HG03432 (cell line): ENCODE measurements around the gene DOK5.

Experiments
- ATAC-seq: cut with Tn5 transposase; IDR thresholded peaks from one replicate; pipeline ENCODE4 v1.9.1; 2021; ENCODE audit warnings: mild to moderate bottlenecking, moderate library complexity; ENCODE audit not compliant: unreplicated experiment

DOK5 gene

DNA sequence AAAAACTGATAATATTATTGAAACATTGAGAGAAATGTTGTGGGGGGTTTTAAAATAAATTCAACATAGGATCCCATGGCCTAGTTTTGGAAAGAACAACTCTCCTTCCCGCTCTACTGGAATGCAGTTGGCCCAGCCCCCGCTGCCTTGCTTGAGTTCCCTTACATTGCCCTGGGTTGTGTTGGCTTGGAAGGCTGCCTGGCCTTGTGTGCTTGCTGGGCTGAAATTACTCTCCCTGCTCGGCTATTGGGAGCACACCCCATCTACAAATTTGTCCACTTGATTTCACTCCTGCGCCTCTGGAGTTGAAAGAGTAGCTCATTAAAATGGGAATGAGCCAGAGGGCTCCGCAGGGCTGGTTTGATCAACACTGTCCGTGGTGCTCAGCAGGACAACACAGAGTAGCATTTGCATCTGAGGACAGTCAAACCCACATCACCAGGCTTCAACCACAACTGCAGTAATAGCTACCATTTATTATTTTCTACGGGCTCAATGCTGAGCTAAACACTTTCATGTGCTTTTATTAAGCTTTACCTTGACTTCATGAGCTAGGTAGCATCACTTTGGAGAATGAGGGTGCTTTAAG, 35.2 kb downstream of the DOK5 start:
- ATAC-seq, result no peak

DNA sequence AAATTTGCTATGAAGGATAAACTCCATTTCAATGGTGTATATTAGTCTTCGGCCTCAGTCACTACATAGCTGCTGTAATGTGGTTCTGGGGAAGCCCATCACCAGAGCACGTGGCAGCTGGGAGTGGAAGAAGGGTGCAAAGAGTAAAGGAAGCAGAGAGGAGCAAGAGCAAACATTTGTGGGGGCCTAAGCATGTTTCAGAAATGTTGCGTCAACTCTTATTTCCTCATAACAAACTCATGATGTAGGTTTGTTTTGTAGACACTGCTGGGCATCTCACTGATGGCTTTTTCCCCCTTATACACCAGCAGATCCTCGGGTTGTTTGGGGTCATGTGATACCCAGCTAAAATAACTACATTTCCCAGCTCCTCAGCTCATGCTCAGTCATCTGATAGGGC, 37.3 kb downstream of the DOK5 start:
- no peak for ATAC-seq

DNA sequence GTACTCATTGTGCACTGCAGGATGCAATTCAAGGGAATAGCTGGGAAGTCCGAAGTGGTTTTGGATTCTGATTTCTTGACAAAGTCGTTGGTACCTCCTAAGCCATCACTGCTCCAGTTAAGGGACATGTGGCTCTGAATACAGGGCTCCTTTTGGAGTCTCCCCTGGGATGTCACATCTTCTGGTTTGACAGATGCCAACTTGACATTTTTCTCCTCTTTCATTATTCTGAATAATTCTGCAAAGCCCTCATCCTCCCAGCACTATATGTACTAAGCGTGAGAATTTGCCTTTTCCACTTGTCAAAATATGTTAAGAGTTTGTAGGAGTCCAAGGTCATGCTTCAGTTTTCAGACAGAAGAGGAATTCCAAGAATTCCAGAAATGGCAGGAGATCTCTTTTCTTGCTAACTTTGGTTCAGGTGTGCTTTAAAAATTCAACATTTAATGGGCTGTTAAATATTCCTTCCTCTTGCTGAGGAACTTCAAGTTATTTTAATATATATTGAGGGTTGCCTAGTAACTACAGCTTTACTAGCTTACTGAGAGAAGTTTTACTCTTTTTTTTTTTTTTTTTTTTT, 38.7 kb downstream of the DOK5 start:
- no peak for ATAC-seq

DNA sequence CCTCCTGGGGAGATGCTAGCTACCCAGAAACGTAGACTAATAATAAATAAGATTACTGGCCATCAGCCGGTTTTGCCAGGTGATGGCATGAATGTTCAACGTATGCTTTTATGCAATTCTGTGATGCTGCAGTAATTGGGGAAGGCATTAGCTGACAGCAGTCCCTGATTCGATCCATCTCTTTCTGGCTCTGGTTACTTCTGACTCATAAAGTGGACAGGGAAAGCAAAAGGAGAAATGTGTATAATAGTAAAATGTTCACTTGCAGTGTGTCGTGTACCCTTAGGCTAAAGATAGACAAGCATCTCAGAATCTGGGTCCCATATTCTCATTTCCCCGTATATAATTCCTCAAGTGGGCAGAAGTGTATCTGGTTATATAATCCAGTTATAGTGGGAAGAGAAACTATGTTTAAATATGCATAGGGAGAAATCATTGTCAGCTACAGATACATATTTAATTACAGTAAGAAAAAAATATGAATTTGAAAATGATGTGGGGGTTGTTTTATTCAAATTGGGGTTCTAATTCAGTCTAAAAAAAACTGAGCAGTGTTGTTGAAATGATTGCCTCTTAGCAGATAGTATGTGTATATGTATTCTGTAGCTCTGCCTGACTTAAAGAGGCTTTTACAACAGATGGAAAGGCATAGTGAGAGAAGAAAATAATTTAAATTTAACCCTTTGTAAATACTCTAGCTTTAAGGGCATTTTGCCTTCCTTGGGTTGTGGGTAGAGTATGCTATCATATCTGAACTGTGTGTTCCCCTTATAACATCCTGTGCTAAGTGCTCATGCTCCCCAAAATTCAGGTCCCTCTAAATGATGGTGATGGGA, 40.6 kb downstream of the DOK5 start:
- no peak for ATAC-seq

DNA sequence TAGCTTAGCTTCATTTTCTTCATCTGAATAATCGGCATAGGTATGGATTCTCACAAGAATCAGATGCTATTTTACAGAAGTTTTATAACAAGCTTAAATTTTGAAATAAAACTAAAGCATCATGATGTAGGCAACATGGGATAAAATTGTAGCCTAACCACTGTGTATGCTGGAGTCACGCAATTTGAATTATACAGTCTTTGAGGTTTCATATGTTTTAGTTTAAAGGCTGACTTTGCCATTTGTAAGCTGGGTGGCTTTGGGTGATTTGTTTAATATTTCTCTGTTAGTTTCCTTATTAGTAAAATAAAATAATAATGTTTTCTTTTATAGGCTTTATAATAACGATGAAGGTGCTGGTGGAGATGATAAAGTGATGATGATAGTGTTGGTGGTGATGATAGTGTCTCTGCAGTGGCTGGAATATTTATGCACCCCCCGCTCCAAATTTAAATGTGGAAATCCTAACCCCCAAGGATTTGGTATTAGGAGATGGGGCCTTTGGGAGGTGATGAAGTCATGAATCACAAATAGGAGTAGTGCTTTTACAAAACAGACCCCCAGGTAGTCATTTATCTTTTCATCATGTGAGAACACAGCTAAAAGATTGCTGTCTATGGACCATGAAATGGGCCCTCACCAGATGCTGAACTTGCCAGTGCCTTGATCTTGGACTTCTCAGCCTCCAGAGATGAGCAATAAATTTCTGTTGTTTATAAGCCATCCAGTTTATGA, 42.0 kb downstream of the DOK5 start:
- ATAC-seq, result no peak

DNA sequence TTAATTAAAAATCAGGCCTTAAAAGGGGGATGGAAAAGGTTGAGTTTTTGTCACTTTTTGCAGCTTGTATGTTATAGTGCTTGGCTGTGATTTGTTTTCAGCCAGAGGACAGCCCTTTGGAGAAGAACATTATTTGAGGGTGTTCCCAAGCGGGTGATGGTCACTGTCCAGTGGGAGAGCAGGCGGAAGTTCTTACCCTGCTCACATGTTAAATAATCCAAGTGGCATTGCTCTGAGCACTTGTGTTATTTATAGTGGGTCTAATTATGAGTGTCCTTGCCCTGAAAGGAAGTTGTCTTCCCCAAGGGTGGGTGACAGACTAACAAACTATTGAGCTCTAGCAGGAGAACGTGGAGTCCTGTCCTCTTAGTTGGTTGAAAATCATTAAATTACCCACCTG, 49.5 kb downstream of the DOK5 start:
- ATAC-seq, result no peak

DNA sequence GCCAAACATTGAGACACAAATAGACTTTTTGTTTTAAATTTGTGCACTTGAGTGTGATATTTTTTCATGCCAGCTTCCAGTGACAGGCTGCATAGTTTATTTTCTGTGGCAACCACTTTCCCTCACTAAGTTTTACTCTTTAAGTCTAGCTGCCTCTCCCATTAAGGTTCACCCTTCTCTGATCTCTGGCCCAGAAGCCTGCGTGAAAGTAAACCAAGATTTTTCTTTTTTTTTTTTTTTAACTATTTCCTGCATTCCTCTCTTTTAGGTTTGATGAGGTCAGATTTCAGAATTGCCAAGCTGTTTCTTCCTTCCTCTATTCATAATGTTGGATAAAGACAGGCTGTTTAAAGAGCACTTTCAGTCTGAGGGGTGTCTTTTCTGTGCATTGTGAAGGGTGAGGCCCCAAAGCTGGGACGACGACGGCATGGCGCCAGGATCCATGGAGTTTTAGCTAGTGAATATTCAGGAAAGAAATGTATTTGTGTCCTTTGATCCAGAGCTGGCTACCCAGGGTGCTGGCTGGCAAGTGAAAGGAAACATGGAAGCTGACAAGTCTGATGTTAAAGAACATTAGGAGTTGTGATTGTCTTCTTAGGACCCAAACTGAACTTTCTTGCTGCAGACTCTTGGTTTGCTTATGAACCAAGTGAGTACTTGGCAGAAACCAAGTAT, 50.7 kb downstream of the DOK5 start:
- no peak for ATAC-seq

DNA sequence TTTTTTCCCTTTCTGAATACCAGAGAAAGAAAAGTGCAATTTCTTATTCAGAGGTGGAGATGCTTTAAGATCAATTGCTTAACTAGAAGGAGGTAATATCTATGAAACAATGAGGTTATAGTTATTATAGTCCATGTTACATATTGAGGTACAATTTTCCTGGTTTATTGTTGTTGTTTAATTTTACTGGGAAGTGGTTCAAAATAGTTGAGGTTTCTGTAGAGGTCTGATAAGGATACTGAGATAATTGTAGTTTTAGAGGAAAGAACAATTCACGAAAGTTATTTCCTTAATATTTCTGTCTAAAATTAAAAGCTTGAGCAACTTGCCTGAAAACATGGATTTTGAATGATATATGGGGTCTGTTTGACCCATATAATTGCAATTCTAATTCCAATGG, 51.4 kb downstream of the DOK5 start:
- no peak for ATAC-seq

DNA sequence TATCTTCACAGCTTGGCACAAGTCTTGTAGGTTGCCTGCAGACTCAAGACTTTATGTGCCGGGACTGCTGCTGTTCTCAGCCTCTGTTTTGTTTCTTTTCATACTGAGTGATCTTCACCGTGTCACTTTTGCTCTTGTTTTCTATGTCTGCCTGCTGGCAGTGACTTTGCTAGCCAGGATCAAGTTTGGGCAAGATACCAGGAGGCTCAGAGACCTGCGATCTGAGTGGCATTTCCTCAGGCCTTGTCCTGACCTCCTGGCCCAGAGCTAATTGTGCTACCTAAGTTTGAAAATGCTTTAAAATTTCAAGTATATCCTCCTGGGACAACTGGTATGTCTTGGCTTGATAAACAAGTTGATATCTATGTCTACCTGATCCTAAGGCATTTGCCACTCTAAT, 57.2 kb downstream of the DOK5 start:
- ATAC-seq, result no peak

DNA sequence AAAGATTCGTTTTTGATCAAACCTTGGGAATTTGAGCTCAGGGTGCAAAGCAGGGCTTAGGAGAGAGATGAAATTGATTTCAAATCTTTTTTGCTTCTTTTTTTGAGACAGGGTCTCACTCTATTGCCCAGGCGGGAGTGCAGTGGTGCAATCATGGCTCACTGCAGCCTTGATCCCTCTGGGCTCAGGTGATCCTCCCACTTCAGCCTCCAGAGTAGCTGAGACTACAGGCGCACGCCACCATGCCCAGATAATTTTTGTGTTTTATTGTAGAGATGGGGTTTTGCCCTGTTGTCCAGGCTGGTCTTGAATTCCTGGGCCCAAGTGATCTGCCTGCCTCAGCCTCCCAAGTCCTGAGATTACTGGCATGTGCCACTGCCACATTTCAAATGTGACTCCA, 58.7 kb downstream of the DOK5 start:
- no peak for ATAC-seq

DNA sequence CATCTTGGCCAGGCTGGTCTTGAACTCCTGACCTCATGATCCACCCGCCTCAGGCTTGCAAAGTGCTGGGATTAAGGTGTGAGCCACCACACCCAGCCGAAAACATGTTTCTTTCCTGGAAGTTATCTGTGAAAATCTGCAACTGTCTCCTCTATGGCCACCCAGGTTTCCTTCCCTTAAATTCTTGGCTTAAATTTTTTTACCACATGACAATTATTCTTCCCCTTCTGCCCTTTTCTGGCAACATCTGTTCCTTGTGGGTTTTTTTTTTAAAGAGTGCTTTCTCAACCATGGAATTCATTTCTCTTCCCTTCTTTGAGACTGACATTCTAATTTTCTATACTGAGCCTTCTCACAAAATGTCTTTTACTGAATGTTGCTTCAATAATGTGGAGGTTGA, 59.6 kb downstream of the DOK5 start:
- no peak for ATAC-seq

DNA sequence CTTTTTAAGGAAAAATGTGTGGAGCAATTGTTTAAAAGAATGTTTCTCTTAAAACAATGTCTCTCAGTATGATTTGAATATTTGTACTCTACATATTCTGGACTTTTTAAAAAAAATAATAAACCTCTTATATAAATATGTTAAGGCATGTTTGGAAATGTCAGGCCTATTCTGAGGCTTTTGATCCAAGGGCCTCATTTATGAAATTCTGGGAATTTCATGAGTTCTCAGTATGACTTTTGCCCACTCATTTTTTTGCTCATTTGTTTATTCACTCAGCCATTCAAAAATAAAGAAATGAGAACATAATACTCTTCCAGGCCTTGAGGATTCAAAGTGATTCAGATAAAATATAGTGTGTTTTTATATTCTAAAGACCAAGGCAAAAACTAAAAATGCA, 60.4 kb downstream of the DOK5 start:
- ATAC-seq, result no peak

DNA sequence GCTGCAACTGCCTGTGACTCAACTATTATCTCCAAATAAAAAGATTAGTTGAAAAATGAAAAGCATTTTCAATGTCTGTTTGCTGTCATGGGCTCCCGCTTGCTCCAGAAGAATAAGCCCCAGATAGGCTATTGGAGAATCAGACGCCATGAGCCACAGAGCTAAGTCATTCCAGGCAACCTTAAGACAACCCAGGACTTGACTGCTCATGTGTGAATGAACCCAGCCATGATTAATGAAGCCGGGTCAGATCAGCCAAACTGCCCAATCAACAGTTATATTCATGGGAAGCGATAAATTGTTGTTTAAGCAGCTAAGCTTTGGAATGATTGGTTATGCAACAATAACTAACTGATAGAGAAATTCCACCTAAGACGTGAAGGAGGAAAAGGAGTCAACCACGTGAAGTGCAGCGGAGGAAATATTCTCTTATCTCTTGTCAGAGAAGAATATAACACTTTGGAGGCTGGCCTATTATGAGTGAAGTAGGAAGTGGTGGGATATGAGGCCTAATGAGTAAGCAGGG, 64.2 kb downstream of the DOK5 start:
- ATAC-seq, result no peak

DNA sequence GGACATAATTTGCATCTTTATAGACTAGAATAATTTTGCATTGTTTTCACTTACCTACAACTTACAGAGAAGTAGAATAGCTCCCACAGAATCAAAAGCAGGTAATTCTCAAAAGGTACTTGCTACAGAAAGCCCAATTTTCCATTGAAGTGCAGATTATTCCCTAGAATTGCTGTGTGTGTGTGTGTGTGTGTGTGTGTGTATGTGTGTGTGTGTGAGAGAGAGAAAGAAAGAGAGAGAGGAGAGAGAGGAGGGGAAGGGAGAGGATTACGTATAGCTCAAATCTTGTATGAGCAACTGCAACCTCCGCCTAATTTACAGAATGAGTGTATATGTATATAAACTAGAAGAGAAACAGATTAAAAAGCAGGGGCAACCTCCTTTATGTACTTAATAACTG, 68.0 kb downstream of the DOK5 start:
- ATAC-seq, result no peak

DNA sequence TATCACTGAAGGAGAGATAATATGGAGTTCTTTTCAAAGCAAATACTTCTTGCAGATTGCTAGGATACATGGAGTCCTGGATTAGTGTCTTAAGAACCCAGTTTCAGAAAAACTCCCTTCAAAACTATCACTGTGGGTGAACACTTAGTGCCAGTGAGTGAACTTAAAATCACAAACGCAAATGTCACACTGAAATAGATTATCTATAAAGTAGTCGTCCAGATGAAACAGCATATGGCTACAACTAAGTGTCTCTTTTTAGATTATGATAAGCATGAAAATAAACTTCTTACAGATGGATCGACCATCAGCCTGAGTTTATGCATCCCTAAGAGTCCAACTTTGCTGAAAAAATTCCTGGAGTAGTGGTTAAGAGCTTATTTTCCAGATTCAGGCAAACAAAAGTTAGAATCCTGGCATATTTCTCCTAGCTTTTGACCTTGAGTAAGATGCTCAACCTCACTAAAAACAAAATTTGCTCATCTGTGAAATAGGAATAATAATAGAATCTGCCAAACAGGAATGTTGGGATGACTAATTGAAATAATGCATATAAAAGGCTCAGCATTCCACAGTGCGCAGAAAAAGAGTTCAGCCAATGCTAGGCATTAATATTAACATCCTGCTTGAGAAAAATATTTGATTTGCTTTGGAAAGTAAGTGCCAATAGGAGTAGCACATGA, 70.4 kb downstream of the DOK5 start:
- no peak for ATAC-seq

DNA sequence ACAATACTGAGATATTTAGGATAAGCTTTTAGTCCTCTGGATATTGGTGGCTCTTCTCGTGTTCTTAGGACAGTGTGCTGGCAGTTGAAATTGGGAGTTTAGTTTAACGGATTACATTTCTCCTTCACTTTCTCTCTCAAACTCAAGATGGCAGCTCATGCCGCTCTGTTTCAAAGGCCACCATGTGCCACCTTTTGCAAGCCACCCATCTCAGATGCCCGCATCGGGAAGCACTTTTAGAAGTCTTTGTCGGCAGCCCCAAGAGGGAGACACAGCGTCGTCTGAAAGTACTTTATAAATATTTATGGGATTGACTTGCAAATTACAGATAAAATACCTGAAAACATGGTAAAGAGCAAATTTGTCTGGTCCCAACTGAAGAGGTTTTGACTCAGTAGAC, 73.5 kb downstream of the DOK5 start:
- ATAC-seq, result no peak

DNA sequence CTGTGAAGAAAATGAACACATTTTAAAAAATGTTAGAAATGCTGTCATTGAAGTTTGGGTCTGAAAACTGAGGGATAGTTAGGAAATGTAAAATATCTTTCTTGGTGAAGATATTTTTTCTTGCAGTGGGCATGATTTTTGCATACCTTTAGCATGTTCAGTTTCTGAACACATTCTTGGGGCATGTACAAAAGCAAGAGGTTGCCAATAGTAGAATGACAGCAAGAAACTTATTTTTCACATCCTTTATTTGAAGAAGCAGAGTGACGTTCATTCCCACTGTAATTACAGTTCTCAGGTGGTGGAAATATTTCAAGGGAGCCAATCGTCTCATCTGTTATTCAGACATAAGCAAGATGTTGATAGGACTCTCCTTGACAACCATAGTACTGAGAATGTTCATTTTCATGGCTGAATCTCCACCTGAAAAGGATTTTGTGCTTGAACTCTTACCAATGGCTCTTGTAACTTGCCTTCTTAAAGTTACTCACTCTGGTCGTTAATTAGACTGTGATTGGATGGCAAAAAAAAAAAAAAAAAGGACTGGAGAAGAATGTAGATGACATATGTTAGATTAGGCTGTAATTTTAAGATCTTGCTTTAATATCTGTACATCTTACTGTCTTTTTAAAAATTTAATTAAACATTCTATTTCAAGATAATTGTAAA, 74.4 kb downstream of the DOK5 start:
- ATAC-seq, result no peak

DNA sequence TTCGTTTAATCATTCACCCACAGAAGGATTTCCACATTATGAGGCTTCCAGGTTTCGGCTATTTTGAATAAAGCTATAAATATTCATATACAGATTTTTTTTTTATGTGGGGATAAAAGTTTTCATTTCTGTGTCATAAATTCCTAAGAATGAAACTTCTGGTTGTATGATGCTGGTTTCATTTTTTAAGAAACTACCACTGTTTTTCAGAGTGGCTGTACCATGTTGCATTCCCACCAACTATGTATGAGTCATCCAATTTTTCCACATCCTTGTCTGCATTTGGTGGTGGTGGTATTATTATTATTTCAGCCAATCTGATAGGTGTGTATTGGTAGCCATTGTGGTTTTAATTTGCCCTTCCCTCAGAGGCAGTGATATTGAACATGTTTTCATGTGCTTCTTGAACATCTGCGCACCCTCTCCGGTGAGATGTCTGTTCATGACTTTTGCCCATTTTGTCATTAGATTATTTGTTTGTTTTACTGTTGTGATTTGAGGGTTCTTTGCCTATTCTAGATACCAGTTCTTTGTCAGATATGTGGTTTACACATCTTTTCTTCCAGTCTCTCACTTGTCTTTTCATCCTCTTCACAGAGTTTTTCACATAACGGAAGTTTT, 75.5 kb downstream of the DOK5 start:
- ATAC-seq, result no peak

DNA sequence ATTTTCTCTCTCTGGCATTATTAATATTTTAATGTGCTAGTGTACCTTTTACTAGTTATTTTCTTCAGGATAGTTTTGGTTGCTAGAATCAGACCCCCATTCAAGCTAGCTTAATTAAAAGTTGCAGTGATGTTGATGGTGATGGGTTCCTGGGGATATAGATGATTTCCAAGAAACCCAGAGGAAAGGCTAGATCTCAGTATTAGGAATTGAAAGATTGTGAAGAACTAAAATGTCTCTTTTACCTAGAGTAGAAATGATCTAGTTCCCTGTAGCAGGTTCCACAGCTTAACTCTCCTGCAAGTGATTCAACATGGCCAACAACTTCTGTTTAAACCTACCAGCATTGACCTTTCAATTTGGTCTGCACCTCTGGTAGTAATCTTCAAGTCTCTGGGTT, 78.6 kb downstream of the DOK5 start:
- ATAC-seq, result no peak
